Measurements from ENCODE around the gene APOE. TPM values are rescaled to one million over a fixed set of nuclear protein-coding genes. Genes with fewer than 3 reads are reported as not detected.

Gene APOE
- polyA plus RNA-seq, 3 donors, result 280 to 456 (median 412) TPM

- DNase-seq (ENCODE audit: extremely low read depth in 1 of 11, low read depth in 9 of 11, low spot score in 4 of 11), result no peak
Measured at GRCh38 chr19:44957526-44957925, 51.9 kb downstream of the APOE start.

- DNase-seq (ENCODE audit: extremely low read depth in 1 of 11, low read depth in 9 of 11, low spot score in 4 of 11), result no peak
Measured at GRCh38 chr19:44958090-44958489, 52.5 kb downstream of the APOE start.

Other genes with a start within 250 kb of the APOE start
- gene CEACAM19, start 234.3 kb upstream of the APOE start, polyA plus RNA-seq (ENCODE audit: insufficient read length in 3 of 3), result 10 to 100 TPM; 12.3 to 24.0 (median 12.5) TPM
- gene CEACAM16, start 206.6 kb upstream of the APOE start, polyA plus RNA-seq (ENCODE audit: insufficient read length in 3 of 3), result not detected
- 10 to 100 TPM in 1 of 3 donors, 1 to 10 TPM in 2; 4.4 to 14.3 (median 9.0) TPM for gene BCL3, start 157.1 kb upstream of the APOE start, polyA plus RNA-seq (ENCODE audit: insufficient read length in 3 of 3)
- 10 to 100 TPM in 1 of 3 donors, 1 to 10 TPM in 2; 5.4 to 10.1 (median 5.6) TPM for gene CBLC, start 127.9 kb upstream of the APOE start, polyA plus RNA-seq (ENCODE audit: insufficient read length in 3 of 3)
- gene BCAM, start 96.7 kb upstream of the APOE start, polyA plus RNA-seq (ENCODE audit: insufficient read length in 3 of 3), result 100 to 1,000 TPM; 433 to 689 (median 663) TPM
- 100 to 1,000 TPM; 152 to 171 (median 163) TPM for gene NECTIN2, start 59.5 kb upstream of the APOE start, polyA plus RNA-seq (ENCODE audit: insufficient read length in 3 of 3)
- 10 to 100 TPM; 38.5 to 53.5 (median 46.5) TPM for gene TOMM40, start 14.5 kb upstream of the APOE start, polyA plus RNA-seq (ENCODE audit: insufficient read length in 3 of 3)
- 10 to 100 TPM; 11.1 to 13.2 (median 11.4) TPM for gene APOC1, start 8.8 kb downstream of the APOE start, polyA plus RNA-seq (ENCODE audit: insufficient read length in 3 of 3)
- gene APOC4, start 36.4 kb downstream of the APOE start, polyA plus RNA-seq (ENCODE audit: insufficient read length in 3 of 3), result not detected
- gene APOC2, start 40.3 kb downstream of the APOE start, polyA plus RNA-seq (ENCODE audit: insufficient read length in 3 of 3), result 10 to 100 TPM; 13.6 to 16.6 (median 13.7) TPM
- gene CLPTM1, start 49.6 kb downstream of the APOE start, polyA plus RNA-seq (ENCODE audit: insufficient read length in 3 of 3), result 100 to 1,000 TPM; 113 to 136 (median 125) TPM
- 1 to 10 TPM; 4.0 to 7.8 (median 6.2) TPM for gene RELB, start 95.7 kb downstream of the APOE start, polyA plus RNA-seq (ENCODE audit: insufficient read length in 3 of 3)
- 10 to 100 TPM; 65.0 to 86.5 (median 69.1) TPM for gene CLASRP, start 133.2 kb downstream of the APOE start, polyA plus RNA-seq (ENCODE audit: insufficient read length in 3 of 3)
- 1 to 10 TPM in 2 of 3 donors, under 1 TPM in 1; 0.76 to 2.6 (median 1.4) TPM for gene ZNF296, start 170.7 kb downstream of the APOE start, polyA plus RNA-seq (ENCODE audit: insufficient read length in 3 of 3)
- 10 to 100 TPM; 17.8 to 25.9 (median 22.6) TPM for gene GEMIN7, start 173.5 kb downstream of the APOE start, polyA plus RNA-seq (ENCODE audit: insufficient read length in 3 of 3)
- gene PPP1R37, start 187.4 kb downstream of the APOE start, polyA plus RNA-seq (ENCODE audit: insufficient read length in 3 of 3), result 10 to 100 TPM; 23.3 to 39.5 (median 32.4) TPM